H9 (cell line): ENCODE measurements around the gene ERN1. TPM values are rescaled to one million over a fixed set of nuclear protein-coding genes. Genes with fewer than 3 reads are reported as not detected.

ENCODE experiments used
- DNase-seq: peaks from one replicate; pipeline ENCODE4 v3.0.0-alpha.2; 2017
- H2AFZ ChIP-seq: one replicate; pipeline ENCODE4 v1.6.1; 2013; ENCODE audit warnings: mild to moderate bottlenecking, low read length, control low read depth, moderate library complexity
- H2AK5ac ChIP-seq: 2 replicates; pipeline ENCODE4 v1.6.1; 2013; ENCODE audit warnings: low read length, control low read depth, mixed read lengths; ENCODE audit not compliant: insufficient read length
- H2BK120ac ChIP-seq: one replicate; pipeline ENCODE4 v1.6.1; 2013; ENCODE audit warnings: low read depth, mild to moderate bottlenecking, low read length, control low read depth, inconsistent platforms; ENCODE audit not compliant: poor library complexity, severe bottlenecking
- H2BK12ac ChIP-seq: 2 replicates; pipeline ENCODE4 v1.6.1; 2013; ENCODE audit warnings: low read length, control low read depth, mixed read lengths, low read depth; ENCODE audit not compliant: insufficient read length
- H2BK15ac ChIP-seq: 2 replicates; pipeline ENCODE4 v1.6.1; 2013; ENCODE audit warnings: low read depth, low read length, control low read depth
- H2BK20ac ChIP-seq: one replicate; pipeline ENCODE4 v1.6.1; 2013; ENCODE audit warnings: low read depth, mild to moderate bottlenecking, low read length, control low read depth, inconsistent platforms; ENCODE audit not compliant: poor library complexity, severe bottlenecking
- H2BK5ac ChIP-seq: 2 replicates; pipeline ENCODE4 v1.6.1; 2013; ENCODE audit warnings: low read length, control low read depth, mixed read lengths; ENCODE audit not compliant: insufficient read length
- H3K14ac ChIP-seq: 2 replicates; pipeline ENCODE4 v1.6.1; 2013; ENCODE audit warnings: low read length, control low read depth; ENCODE audit not compliant: insufficient read depth
- H3K18ac ChIP-seq: 2 replicates; pipeline ENCODE4 v1.6.1; 2013; ENCODE audit warnings: low read depth, mild to moderate bottlenecking, mixed read lengths, low read length, control low read depth; ENCODE audit not compliant: insufficient read length
- H3K23ac ChIP-seq: 2 replicates; pipeline ENCODE4 v1.6.1; 2013; ENCODE audit warnings: low read length, control low read depth, mixed read lengths, low read depth; ENCODE audit not compliant: insufficient read length
- H3K23me2 ChIP-seq: 2 replicates; pipeline ENCODE4 v1.6.1; 2013; ENCODE audit warnings: low read depth, mild to moderate bottlenecking, mixed read lengths, low read length, control low read depth; ENCODE audit not compliant: insufficient read length, poor library complexity, severe bottlenecking
- H3K27ac ChIP-seq: 2 replicates; pipeline ENCODE4 v1.5.1; 2013; ENCODE audit warnings: low read length, control low read depth, mixed read lengths, low read depth; ENCODE audit not compliant: insufficient read length
- H3K27me3 ChIP-seq: 2 replicates; pipeline ENCODE4 v1.6.1; 2013; ENCODE audit warnings: low read length, control low read depth, inconsistent platforms; ENCODE audit not compliant: insufficient read depth
- H3K4ac ChIP-seq: 2 replicates; pipeline ENCODE4 v1.6.1; 2013; ENCODE audit warnings: low read depth, mild to moderate bottlenecking, control low read depth, inconsistent platforms, low read length, moderate library complexity
- H3K4me1 ChIP-seq: 2 replicates; pipeline ENCODE4 v1.6.1; 2013; ENCODE audit warnings: low read length, control low read depth, inconsistent platforms; ENCODE audit not compliant: insufficient read depth
- H3K4me2 ChIP-seq: 2 replicates; pipeline ENCODE4 v1.6.1; 2013; ENCODE audit warnings: low read length, control low read depth, mixed read lengths; ENCODE audit not compliant: insufficient read length, insufficient read depth
- H3K56ac ChIP-seq: 2 replicates; pipeline ENCODE4 v1.6.1; 2013; ENCODE audit warnings: low read depth, mild to moderate bottlenecking, mixed read lengths, low read length, control low read depth; ENCODE audit not compliant: insufficient read length
- H3K79me1 ChIP-seq: 2 replicates; pipeline ENCODE4 v1.6.1; 2013; ENCODE audit warnings: low read depth, mild to moderate bottlenecking, moderate library complexity, low read length, control low read depth, inconsistent platforms; ENCODE audit not compliant: insufficient read depth, poor library complexity, severe bottlenecking
- H3K79me2 ChIP-seq: 2 replicates; pipeline ENCODE4 v1.6.1; 2013; ENCODE audit warnings: low read length, control low read depth, inconsistent platforms; ENCODE audit not compliant: insufficient read depth
- H3K9ac ChIP-seq: 2 replicates; pipeline ENCODE4 v1.6.1; 2013; ENCODE audit warnings: low read length, control low read depth, mixed read lengths; ENCODE audit not compliant: insufficient read length; ENCODE audit errors: extremely low read depth
- H3K9me3 ChIP-seq: one replicate; pipeline ENCODE4 v1.6.1; 2013; ENCODE audit warnings: low read depth, low read length, inconsistent platforms; ENCODE audit not compliant: control insufficient read depth
- H3T11ph ChIP-seq: one replicate; pipeline ENCODE4 v1.6.1; 2013; ENCODE audit warnings: mild to moderate bottlenecking, low read length, control low read depth, inconsistent platforms
- H4K20me1 ChIP-seq: one replicate; pipeline ENCODE4 v1.6.1; 2013; ENCODE audit not compliant: control insufficient read depth, insufficient read length, insufficient read depth
- H4K5ac ChIP-seq: 2 replicates; pipeline ENCODE4 v1.6.1; 2013; ENCODE audit warnings: low read depth, mild to moderate bottlenecking, mixed read lengths, low read length, control low read depth; ENCODE audit not compliant: insufficient read length
- H4K8ac ChIP-seq: replicated peaks from 2 replicates; pipeline ENCODE4 v1.6.1; 2013; ENCODE audit warnings: low read length, control low read depth, mixed read lengths, low read depth; ENCODE audit not compliant: insufficient read length
- H4K91ac ChIP-seq: 2 replicates; pipeline ENCODE4 v1.6.1; 2013; ENCODE audit warnings: low read depth, mild to moderate bottlenecking, moderate library complexity, mixed read lengths, low read length, control low read depth; ENCODE audit not compliant: insufficient read length
- H3K27ac Mint-ChIP-seq, 3 experiments: 2 replicates in 2 of 3; 3 replicates in 1 of 3; pipeline ENCODE4 v1.8.0; 2020 to 2021; ENCODE audit warnings: mixed read lengths in 3 of 3, mild to moderate bottlenecking in 1 of 3, moderate library complexity in 1 of 3
- H3K27me3 Mint-ChIP-seq: 2 replicates; pipeline ENCODE4 v1.8.0; 2021; ENCODE audit warnings: low read depth, mild to moderate bottlenecking, moderate library complexity, mixed read lengths
- H3K36me3 Mint-ChIP-seq, 3 experiments: 2 replicates in 2 of 3; 3 replicates in 1 of 3; pipeline ENCODE4 v1.8.0; 2020 to 2021; ENCODE audit warnings: low read depth in 3 of 3, mixed read lengths in 3 of 3; ENCODE audit not compliant: insufficient read depth in 1 of 3
- H3K4me1 Mint-ChIP-seq, 2 experiments: 2 replicates each; pipeline ENCODE4 v1.8.0; 2020; ENCODE audit warnings: mixed read lengths in 2 of 2
- H3K4me3 Mint-ChIP-seq, 2 experiments: 2 replicates in 1 of 2; 3 replicates in 1 of 2; pipeline ENCODE4 v1.8.0; 2020 to 2021; ENCODE audit warnings: mild to moderate bottlenecking in 2 of 2, mixed read lengths in 2 of 2, moderate library complexity in 1 of 2
- H3K9me3 Mint-ChIP-seq, 2 experiments: 2 replicates in 1 of 2; 3 replicates in 1 of 2; pipeline ENCODE4 v1.8.0; 2020; ENCODE audit warnings: mild to moderate bottlenecking in 2 of 2, mixed read lengths in 2 of 2, moderate library complexity in 1 of 2
- WGBS: extraction: QIAGEN DNeasy Blood & Tissue Kit; methylation state at CpG from one replicate; pipeline ENCODE4 v1.1.7; 2013; ENCODE audit warnings: missing lambda C conversion rate, low lambda C conversion rate, mixed read lengths; ENCODE audit not compliant: insufficient read length; ENCODE audit errors: extremely low coverage; 5-methylcytosine and 5-hydroxymethylcytosine counted together
- total RNA-seq: library from RNA; stranded (reverse); gene quantifications from 2 replicates; pipeline ENCODE4 v1.2.1, GENCODE V29; 2021
- TF ChIP-seq, protein P1 (sequence below): fragments of 200-600 bp; sonication (generic); conservative IDR thresholded peaks from 3 replicates; pipeline ENCODE4 v1.8.0; 2021; ENCODE audit warnings: antibody characterized with exemption, mild to moderate bottlenecking

The ERN1 gene
- total RNA-seq, 1 experiment from 2014 or later, result 5.0 TPM

DNA sequence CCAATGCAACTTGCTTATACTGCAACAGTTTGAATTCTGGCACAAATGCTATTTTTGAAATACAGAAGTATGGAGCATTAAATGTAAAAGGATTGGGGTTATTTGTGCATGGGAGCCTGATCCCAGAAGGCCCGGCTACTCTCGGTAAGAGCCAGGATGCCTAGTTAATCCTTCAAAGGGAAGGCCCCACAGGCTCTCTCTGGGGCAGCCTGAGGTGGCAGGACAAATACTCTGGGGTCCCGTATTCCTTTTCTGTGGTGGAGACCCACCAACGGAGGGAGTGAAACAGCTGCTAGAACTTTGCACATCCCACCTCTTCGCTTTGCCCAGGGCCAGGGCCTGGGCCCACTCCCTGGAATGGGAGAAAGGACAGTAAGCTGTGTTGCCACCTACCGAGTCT lies 30.4 kb downstream of the ERN1 start:
- no peak for DNase-seq
- no peak overlapping the region for H4K8ac ChIP-seq
- H3K27ac Mint-ChIP-seq, result peak overlapping the region in 1 of 3 experiments; percentile 76; a peak in 1 of 7 replicates
- no peak overlapping the region for H2BK20ac ChIP-seq
- no peaks in the 10 kb centered on the region for H3K79me1 ChIP-seq
- peaks cover 4% of the 10 kb centered on the region; the same call in 1 of the 2 replicates for H3K4me1 ChIP-seq
- no peak overlapping the region for H4K91ac ChIP-seq
- H4K20me1 ChIP-seq, result no peaks in the 10 kb centered on the region
- peaks cover 0 to 3% of the 10 kb centered on the region in 2 experiments; a peak in 1 of 5 replicates for H3K9me3 Mint-ChIP-seq
- H3K18ac ChIP-seq, result no peak overlapping the region
- H3K79me2 ChIP-seq, result no peaks in the 10 kb centered on the region
- no peaks in the 10 kb centered on the region for H3K9me3 ChIP-seq
- H2BK5ac ChIP-seq, result no peak overlapping the region
- no peaks in the 10 kb centered on the region for H3K23me2 ChIP-seq
- peaks cover 9 to 10% of the 10 kb centered on the region in 2 experiments for H3K4me1 Mint-ChIP-seq
- H3K4me2 ChIP-seq, result no peak overlapping the region
- H3K27ac ChIP-seq, result no peak overlapping the region
- H2AFZ ChIP-seq, result no peak overlapping the region
- H3K36me3 Mint-ChIP-seq, result peaks cover 6 to 13% (median 8%) of the 10 kb centered on the region in 3 experiments; a peak in 5 of 7 replicates
- TF ChIP-seq, protein P1, sequence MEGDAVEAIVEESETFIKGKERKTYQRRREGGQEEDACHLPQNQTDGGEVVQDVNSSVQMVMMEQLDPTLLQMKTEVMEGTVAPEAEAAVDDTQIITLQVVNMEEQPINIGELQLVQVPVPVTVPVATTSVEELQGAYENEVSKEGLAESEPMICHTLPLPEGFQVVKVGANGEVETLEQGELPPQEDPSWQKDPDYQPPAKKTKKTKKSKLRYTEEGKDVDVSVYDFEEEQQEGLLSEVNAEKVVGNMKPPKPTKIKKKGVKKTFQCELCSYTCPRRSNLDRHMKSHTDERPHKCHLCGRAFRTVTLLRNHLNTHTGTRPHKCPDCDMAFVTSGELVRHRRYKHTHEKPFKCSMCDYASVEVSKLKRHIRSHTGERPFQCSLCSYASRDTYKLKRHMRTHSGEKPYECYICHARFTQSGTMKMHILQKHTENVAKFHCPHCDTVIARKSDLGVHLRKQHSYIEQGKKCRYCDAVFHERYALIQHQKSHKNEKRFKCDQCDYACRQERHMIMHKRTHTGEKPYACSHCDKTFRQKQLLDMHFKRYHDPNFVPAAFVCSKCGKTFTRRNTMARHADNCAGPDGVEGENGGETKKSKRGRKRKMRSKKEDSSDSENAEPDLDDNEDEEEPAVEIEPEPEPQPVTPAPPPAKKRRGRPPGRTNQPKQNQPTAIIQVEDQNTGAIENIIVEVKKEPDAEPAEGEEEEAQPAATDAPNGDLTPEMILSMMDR, result no peak
- no peaks in the 10 kb centered on the region for H3K27me3 Mint-ChIP-seq
- no peak overlapping the region for H3K14ac ChIP-seq
- no peak overlapping the region for H3T11ph ChIP-seq
- H3K27me3 ChIP-seq, result no peaks in the 10 kb centered on the region
- no peak overlapping the region for H2BK120ac ChIP-seq
- no peak overlapping the region for H2AK5ac ChIP-seq
- no peak overlapping the region for H4K5ac ChIP-seq
- WGBS, result no CpG with 5 or more reads among the region's 6 CpGs
- no peak overlapping the region for H3K23ac ChIP-seq
- H3K4ac ChIP-seq, result no peak overlapping the region
- H3K4me3 Mint-ChIP-seq, result no peak overlapping the region
- no peak overlapping the region for H2BK12ac ChIP-seq
- H3K56ac ChIP-seq, result no peak overlapping the region
- H3K9ac ChIP-seq, result no peak overlapping the region
- no peak overlapping the region for H2BK15ac ChIP-seq
